T-helper 22 cell (primary cell): ENCODE data around the gene HOXA13.

Experiments used
- DNase-seq: peaks from one replicate; pipeline ENCODE4 v3.0.0-alpha.2; 2020; ENCODE audit warnings: low read depth

HOXA13 gene

GRCh38 chr7:27159266-27160144 is 40.4 kb downstream of the HOXA13 start:
- no peak for DNase-seq

GRCh38 chr7:27158436-27159265 is 41.2 kb downstream of the HOXA13 start:
- no peak for DNase-seq

GRCh38 chr7:27157702-27158431 is 42.0 kb downstream of the HOXA13 start:
- DNase-seq = no peak

- DNase-seq = no peak
Measured at GRCh38 chr7:27156916-27157701, 42.8 kb downstream of the HOXA13 start.

GRCh38 chr7:27156508-27156898 is 43.4 kb downstream of the HOXA13 start, which contains the start of gene HOXA7:
TSS of gene HOXA7 (minus strand) at chr7:27156675. CDS start at chr7:27156545, 130 bp downstream.
- DNase-seq = no peak

GRCh38 chr7:27155816-27156507 is 43.9 kb downstream of the HOXA13 start:
- DNase-seq = no peak

GRCh38 chr7:27154901-27155815 is 44.7 kb downstream of the HOXA13 start:
- no peak for DNase-seq

- no peak for DNase-seq
Measured at GRCh38 chr7:27154369-27154768, 45.5 kb downstream of the HOXA13 start.

- DNase-seq = no peak
Measured at GRCh38 chr7:27153526-27153925, 46.4 kb downstream of the HOXA13 start.

- DNase-seq = no peak
Measured at GRCh38 chr7:27152816-27153442, 47.0 kb downstream of the HOXA13 start.

- DNase-seq = no peak
Measured at GRCh38 chr7:27151931-27152815, 47.7 kb downstream of the HOXA13 start, which contains the start of gene HOXA3. TSS of gene HOXA3 (minus strand) at chr7:27152583. CDS start at chr7:27110640, 41,943 bp downstream.

- DNase-seq = no peak
Measured at GRCh38 chr7:27151341-27151930, 48.5 kb downstream of the HOXA13 start.

- DNase-seq = peak; percentile 29
Measured at GRCh38 chr7:27150568-27151340, 49.1 kb downstream of the HOXA13 start.

- no peak for DNase-seq
Measured at GRCh38 chr7:27149842-27150567, 49.9 kb downstream of the HOXA13 start.

- DNase-seq = no peak
Measured at GRCh38 chr7:27148756-27149641, 50.9 kb downstream of the HOXA13 start.
